GM18858 (cell line): ENCODE results near the gene NPIPB12.
"Not testable (repeated sequence)": the region's sequence is repeated elsewhere in the genome, so short reads cannot be mapped to it uniquely, and the experiment has no call there.

Source experiments
- ATAC-seq: cut with Tn5 transposase; IDR thresholded peaks from one replicate; pipeline ENCODE4 v1.9.1; 2021; ENCODE audit not compliant: unreplicated experiment

NPIPB12 gene

GRCh38 chr16:29506308-29506707 lies at the start of gene NPIPB12:
Gene NPIPB12, minus strand, starts transcription at chr16:29506408.
- not testable (repeated sequence) for ATAC-seq

GRCh38 chr16:29521520-29521919 lies 15.3 kb upstream of the NPIPB12 start:
- not testable (repeated sequence) for ATAC-seq

- not testable (repeated sequence) for ATAC-seq
These were observed 23.9 kb downstream of the NPIPB12 start for GRCh38 chr16:29482276-29482675.

- not testable (repeated sequence) for ATAC-seq
These were observed 34.1 kb downstream of the NPIPB12 start for GRCh38 chr16:29472065-29472464.

GRCh38 chr16:29469660-29470059 lies 36.5 kb downstream of the NPIPB12 start:
- ATAC-seq, result not testable (repeated sequence)

GRCh38 chr16:29467654-29468366 lies 38.4 kb downstream of the NPIPB12 start:
- ATAC-seq, result not testable (repeated sequence)

GRCh38 chr16:29466904-29467303 lies 39.3 kb downstream of the NPIPB12 start:
- not testable (repeated sequence) for ATAC-seq

- ATAC-seq, result not testable (repeated sequence)
These were observed 40.0 kb downstream of the NPIPB12 start for GRCh38 chr16:29465985-29466824.

- not testable (repeated sequence) for ATAC-seq
These were observed 45.6 kb downstream of the NPIPB12 start for GRCh38 chr16:29460647-29461030.

GRCh38 chr16:29459706-29460646 lies 46.2 kb downstream of the NPIPB12 start, which contains the start of gene SULT1A4:
Gene SULT1A4, plus strand, starts transcription at chr16:29459913. Its CDS starts 1,473 bp downstream, at chr16:29461386.
- not testable (repeated sequence) for ATAC-seq

GRCh38 chr16:29457660-29458059 lies 48.5 kb downstream of the NPIPB12 start:
- ATAC-seq, result not testable (repeated sequence)

- peak; percentile 30 for ATAC-seq
These were observed 51.4 kb downstream of the NPIPB12 start for GRCh38 chr16:29454828-29455227.

GRCh38 chr16:29454269-29454668 lies 51.9 kb downstream of the NPIPB12 start, which contains the start of the genes BOLA2 and SLX1B:
Gene BOLA2, minus strand, starts transcription at chr16:29454351. Its CDS starts 98 bp downstream, at chr16:29454253.
Gene SLX1B, plus strand, starts transcription at chr16:29454533.
- peak; percentile 85 for ATAC-seq

GRCh38 chr16:29453754-29454153 lies 52.5 kb downstream of the NPIPB12 start:
- ATAC-seq, result not testable (repeated sequence)
